ENCODE measurements around the gene TSPAN9.
A peak's percentile ranks its signal among the peaks of the same experiment; 100 is the strongest.

TSPAN9 gene

DNA sequence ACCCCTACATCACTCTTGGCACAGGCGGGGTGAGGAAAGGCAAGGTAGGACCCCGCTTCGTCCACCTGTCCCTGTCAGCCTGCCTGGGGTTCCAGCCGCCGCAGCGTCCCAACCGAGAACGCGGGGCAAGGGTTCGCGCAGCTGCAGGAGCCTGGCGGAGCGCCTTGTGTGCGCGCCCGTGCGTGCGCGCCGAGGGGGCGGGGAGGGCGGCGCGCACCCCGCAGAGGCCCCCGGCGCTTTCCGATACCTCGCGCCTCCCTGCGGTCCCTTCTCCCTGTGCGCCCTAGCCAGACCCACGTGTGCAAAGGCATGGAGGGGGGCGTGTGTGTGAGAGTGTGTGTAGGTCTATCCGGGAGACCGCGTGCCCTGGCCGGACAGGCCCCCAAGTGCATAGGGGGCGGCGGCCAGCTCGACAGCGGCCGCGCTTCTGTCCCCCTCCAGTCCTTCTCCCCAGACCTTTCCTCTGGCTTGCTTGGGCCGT lies 122.4 kb downstream of the TSPAN9 start:
- peak overlapping the region; percentile 47 for H3K4me3 ChIP-seq (ENCODE audit: low read depth, low read length)
- no peak for DNase-seq (ENCODE audit: low read depth)
- no peak for TF ChIP-seq CTCF (IDR thresholded peaks at IDR 0.05; ENCODE audit: low read depth, low read length, missing control alignments)
- in situ Hi-C loops (cut with HindIII; ENCODE audit: low sequenced_read_pairs), result no loop called here

GRCh38 chr12:3200032-3200617 lies 122.9 kb downstream of the TSPAN9 start:
- in situ Hi-C loops (cut with HindIII; ENCODE audit: low sequenced_read_pairs), result no loop called here
- peak overlapping the region; percentile 47 for H3K4me3 ChIP-seq (ENCODE audit: low read depth, low read length)
- no peak for TF ChIP-seq CTCF (IDR thresholded peaks at IDR 0.05; ENCODE audit: low read depth, low read length, missing control alignments)
- DNase-seq (ENCODE audit: low read depth), result no peak

GRCh38 chr12:3200814-3201233 lies 123.6 kb downstream of the TSPAN9 start:
- DNase-seq (ENCODE audit: low read depth), result no peak

GRCh38 chr12:3201339-3202051 lies 124.3 kb downstream of the TSPAN9 start:
- H3K4me3 ChIP-seq (ENCODE audit: low read depth, low read length), result peak overlapping the region; percentile 47
- DNase-seq (ENCODE audit: low read depth), result no peak
- TF ChIP-seq CTCF (IDR thresholded peaks at IDR 0.05; ENCODE audit: low read depth, low read length, missing control alignments), result no peak
- in situ Hi-C loops (cut with HindIII; ENCODE audit: low sequenced_read_pairs), result no loop called here

More at GRCh38 chr12:3200814-3201233, 123.6 kb downstream of the TSPAN9 start:
- H3K4me3 ChIP-seq (ENCODE audit: low read depth, low read length), result peak overlapping the region; percentile 47
- in situ Hi-C loops (cut with HindIII; ENCODE audit: low sequenced_read_pairs), result no loop called here
- peak; percentile 2 for TF ChIP-seq CTCF (IDR thresholded peaks at IDR 0.05; ENCODE audit: low read depth, low read length, missing control alignments)

GRCh38 chr12:3202096-3202495 lies 124.9 kb downstream of the TSPAN9 start:
- peak overlapping the region; percentile 47 for H3K4me3 ChIP-seq (ENCODE audit: low read depth, low read length)
- DNase-seq (ENCODE audit: low read depth), result no peak
- TF ChIP-seq CTCF (IDR thresholded peaks at IDR 0.05; ENCODE audit: low read depth, low read length, missing control alignments), result no peak
- in situ Hi-C loops (cut with HindIII; ENCODE audit: low sequenced_read_pairs), result no loop called here

DNA sequence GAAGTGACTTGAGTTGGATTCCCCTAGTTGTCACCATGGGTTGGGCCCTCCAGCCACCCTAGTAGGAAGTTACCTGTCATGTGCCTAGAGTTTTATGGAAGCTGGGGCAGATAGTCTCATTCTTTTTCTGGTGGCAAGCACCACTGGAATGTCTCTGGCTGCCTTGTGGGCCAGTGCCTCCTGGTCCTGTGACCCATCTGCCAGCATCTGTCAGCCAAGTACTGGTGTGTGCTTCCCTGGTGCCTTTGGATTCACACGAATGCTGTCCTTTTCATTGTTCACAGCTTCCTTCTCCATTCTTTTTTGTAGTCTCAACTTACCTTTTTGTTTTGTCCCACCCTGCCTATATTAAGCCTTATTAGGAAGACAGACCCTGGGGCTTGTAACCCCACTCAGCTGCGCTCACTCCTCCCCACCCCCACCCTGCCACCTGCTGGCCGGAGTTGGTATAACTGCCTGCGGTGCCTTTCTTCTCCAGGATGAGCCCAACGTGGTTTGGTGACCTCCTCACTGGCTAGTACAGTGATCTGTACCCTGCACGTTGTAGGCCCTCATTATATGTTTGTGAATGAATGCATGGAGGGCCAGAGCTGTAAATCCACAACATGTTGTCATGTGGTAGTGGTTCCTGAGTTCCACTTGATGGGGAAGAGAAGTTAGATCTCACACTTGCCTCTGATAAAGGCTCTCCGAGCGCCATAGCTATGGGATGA lies 125.7 kb downstream of the TSPAN9 start:
- DNase-seq (ENCODE audit: low read depth), result no peak
- peak; percentile 96 for TF ChIP-seq CTCF (IDR thresholded peaks at IDR 0.05; ENCODE audit: low read depth, low read length, missing control alignments)
- in situ Hi-C loops (cut with HindIII; ENCODE audit: low sequenced_read_pairs), result no loop called here
- H3K4me3 ChIP-seq (ENCODE audit: low read depth, low read length), result no peak overlapping the region
